ENCODE results near the gene FOXC1. TPM values are rescaled to one million over a fixed set of nuclear protein-coding genes. Genes with fewer than 3 reads are reported as not detected.

The FOXC1 gene
- polyA plus RNA-seq, 4 donors = 93.5 to 103 (median 97.4) TPM

DNA sequence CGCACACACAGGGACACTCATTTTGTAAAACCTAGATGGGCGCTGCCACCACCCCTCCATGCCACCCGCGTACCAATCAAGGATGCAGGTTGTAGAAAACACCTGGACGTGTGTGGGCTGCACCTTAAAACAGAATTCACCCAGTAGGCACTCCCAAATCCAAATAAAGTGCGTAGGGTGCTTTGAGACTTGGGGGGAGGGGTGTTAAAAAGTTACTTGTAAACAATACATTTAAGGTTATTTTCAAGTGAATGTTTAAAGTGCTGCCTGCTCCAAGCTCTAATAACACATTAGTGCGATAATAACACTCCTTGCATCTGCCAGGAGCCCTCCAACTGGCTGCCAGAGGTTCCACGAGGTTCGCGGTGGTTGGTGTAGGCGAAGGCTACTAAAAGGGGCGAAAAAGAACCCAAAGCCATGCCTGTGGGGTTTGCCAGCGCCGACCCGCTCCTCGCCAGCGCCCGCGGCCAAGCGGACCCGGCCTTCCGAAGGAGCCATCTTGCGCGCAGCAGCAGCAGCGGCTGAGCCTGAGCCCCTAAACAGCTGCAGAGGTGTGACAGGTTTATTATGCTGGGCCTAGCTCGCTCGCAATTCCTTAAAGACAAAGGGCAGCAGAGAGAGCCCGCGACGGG lies 11.5 kb downstream of the FOXC1 start:
- DNase-seq (ENCODE audit: low read depth in 4 of 4, low spot score in 3 of 4) = no peak

DNA sequence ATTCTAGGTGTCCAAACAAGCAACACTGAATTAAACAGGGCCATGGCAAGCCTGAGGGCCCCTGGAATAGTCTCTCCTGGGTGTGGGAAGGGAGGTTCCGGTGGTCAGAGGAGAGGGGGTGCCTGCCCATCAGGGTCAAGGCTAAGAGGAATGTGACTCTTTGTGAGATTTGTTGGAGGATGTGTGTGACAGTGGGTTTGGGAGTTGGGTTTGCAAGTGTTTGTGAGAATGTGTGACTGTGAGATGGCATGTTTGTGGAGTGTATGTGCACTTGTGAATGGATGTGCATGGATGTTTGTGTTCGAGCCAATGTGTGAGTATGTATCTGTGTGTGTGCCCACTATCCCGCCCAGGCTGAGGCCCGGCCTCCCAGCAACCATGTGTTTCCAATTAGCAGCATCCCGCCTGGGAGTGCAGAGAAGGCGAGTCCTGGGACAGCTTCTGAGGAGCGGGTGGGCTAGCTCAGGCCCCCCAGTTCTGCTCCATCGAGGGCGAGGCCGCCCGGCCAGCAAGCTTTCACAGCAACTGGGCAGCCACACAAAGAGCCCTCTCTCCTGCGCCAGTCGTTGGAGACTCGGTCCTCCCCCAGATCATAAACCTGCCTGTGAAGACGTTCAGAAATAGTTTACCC lies 12.6 kb downstream of the FOXC1 start:
- DNase-seq (ENCODE audit: low read depth in 4 of 4, low spot score in 3 of 4) = no peak

DNA sequence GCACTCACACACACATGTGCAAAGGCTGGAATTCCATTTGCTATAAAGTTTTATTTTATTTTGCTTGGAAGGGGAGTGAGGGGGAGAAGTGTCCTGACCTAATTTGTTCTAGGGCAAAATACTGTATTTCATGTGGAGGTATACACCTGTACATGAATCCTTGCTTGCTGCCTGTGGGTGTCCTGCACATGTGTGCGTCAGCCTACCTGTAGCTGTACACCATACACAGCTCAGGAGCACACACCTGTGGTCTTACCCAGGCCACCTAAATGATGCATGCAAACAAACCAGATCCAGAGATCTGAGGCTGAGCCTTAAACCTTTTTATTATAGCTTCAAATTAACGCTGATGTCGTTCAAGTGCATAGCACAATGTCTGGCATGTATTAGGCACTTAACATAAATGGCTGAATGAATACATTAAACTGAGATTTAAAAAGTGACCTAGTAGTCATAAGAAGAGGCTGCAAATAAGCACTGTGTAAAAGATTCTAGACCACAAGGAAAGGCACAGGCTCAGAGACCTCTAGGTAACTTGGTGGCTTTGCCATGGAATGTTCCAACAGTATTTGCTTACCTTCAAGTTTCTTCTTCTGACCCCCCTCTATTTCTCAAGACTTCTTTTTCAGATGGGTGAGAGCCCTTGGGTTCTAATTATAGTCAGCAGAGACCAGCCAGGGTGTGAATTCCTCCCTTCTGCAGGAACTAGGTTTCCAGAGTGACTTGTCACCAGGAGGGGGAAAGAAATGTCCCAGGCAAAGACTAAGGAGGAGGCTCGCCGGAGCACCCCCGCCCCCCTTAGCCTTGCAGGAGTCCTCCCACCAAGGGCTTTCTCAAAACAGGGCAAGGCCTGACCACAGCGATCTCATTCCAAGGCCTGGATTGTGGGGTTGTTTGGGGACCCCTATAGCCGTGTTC lies 13.4 kb downstream of the FOXC1 start:
- DNase-seq (ENCODE audit: low read depth in 4 of 4, low spot score in 3 of 4) = no peak

DNA sequence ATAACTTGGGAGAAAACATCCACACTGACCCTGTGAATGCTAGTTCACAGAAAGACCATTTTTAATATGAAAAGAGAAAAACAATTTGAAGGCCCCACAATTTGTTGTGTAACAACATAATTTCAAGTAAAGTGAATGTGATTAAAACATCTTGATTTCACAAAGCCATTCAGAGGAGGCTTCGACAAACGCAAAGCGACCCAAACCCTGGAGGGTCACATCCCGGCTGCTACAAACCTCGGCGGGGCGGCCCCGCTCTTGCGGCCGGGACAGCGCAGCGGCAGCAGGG lies 14.0 kb downstream of the FOXC1 start:
- no peak for DNase-seq (ENCODE audit: low read depth in 4 of 4, low spot score in 3 of 4)

DNA sequence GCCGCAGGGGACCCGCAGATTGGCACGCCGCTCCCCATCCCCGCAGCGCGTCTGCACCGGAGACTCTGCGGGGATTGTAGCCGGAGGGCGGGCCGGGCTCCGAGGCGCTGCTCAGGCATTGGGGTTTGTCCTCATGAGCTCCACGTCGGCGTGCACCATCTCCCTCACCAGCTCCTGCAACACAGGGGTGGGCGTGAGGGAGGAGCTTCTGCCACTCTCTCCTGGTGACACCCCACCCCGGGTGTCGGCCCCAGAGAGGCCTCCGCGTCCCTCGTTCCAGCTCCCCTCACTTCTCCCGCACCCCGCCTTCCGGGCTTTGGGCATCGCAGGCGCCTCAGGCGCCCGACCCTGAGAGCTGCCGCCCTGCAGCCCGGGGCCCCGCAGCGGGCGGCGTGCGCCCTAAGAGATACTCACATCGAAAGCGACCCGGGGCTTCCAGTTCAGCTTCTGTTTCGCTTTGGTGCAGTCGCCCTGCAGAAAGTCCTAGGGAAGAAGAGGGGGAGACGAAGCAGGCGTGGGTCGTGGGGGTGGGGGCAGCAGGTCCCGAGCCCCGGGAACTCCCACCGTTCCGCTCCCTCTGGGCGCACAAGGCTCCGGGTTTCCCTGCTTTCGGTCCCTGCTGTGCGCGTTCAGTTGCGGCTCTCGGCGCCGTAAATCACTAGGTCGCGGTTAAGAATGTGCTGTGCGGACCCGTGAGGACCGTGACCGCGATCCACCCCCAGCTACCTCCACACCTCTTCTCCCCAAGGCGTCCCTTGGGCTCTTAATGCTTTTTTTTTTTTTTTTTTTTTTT lies 14.5 kb downstream of the FOXC1 start:
- no peak for DNase-seq (ENCODE audit: low read depth in 4 of 4, low spot score in 3 of 4)

DNA sequence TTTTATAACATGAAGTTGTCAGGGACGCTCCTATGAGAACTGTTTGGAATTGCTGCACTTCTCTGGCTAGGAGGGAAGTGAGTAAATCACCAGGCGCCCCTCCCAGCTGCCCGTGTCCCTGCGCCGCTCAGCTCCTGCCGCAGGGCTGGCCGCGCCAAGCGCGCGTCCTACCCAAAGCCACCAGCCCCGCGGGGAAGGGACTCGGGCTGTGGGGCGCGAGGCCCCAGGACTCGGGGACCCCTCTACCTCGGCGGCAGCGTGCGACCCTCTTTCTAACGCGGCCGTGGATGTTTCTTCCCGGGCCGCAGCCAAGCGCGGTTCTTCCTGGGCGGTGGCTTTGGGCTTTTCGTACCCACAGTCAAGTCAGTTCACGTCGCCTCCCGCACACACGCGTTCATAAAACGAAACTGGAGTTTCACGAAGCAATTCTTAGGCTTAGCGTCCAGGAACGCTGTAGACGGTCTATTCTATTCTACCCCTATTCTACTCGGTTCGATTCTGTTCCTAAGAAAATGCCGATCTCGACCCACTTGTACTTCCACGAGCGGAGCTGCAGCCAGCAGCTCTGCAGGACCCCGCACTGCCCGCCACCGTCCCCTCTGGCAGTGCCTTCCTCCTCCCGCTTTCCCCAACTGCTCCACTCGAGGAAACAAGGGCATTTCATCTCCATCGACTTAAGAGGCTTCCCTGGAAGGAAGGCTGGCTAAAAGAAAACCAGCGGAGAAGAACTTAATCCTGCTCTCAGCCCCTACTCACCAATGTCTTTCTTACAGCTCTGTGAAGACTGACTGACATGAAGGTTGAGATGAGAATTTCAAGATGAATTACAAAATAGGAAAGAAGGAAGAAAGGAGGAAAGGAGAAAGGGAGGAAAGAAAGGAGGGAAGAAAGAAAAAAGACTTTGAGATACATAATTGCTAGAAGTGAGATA lies 15.4 kb downstream of the FOXC1 start:
- no peak for DNase-seq (ENCODE audit: low read depth in 4 of 4, low spot score in 3 of 4)

DNA sequence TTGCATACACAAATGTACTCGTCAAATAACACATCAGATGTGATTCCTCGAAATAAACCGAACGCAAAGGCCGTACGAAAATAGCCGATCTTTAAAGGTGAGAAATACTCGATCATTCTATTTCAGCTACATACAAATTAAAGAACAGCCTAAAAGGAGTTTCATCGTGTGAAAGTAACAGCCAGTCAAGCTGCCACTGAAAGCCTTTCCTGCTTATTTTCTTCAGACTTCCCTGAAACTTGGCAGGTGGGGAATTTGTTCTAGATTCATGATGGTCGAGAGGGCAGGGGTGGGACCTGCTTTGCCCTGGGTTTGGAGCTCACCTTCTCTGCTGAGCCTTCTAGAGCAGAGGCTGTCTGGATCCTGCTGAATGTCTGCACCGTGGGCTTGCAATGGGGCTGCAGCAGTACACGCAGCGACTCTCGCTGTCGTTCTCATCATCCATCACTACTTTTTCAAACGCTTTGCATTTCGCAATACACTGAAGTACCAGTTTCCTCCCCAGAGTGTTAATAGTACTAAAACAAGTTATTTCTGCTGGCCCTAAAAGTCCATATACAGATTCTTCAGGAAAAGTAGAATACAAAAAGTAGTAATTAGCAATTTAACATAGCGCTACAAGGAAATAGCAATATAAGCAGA lies 16.2 kb downstream of the FOXC1 start:
- DNase-seq (ENCODE audit: low read depth in 4 of 4, low spot score in 3 of 4) = no peak

DNA sequence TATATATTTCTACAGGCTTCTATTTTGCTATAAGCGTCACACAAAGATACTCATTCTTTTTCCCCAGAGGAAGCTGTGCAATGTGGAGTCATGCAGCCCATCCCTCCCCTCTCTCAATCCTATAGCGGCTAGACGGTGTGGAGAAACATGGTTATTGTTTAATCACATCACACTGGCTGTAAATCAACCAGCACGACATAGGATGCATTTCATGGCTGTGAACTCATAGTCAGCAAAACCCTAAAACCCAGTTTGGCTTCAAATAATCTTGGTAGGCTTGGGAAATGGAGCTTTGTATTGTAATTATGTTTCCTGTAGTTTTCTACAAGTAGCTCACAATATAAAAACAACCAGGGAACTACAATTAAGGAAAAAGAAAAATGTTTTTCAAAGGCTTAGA lies 16.8 kb downstream of the FOXC1 start:
- no peak for DNase-seq (ENCODE audit: low read depth in 4 of 4, low spot score in 3 of 4)

DNA sequence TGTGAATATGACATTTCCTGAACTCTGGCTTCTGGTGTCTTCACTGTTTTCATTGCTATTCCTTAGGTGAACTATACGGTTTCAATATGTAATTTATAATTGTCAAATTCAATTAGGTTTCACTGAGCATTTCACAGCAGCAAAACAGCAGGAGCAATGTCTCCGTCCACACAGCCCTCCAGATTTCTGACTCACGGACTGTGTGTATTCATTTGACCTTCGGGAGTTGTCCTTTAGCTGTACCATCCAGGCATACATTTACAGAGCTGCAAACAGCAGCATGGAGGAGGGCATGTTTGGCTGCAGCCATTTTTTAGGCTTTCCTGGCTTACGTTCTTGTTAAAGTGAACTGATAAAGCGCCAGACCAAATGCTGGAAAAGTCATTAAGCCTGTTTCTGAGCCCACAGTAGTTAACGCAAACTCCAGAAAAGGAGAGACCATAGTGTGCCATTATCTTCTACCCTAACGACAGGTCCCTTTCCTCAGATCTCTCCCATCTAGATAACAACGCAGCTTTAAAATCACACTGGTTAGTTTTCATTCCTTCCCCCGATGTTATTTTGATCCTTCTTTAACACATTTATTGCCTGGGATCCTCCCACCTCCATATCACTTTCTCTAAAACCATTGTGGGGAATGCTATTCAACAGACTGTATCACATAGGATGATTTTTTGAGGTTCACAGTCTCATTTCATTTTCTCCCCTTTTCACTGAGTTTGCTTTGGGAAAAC lies 18.3 kb downstream of the FOXC1 start:
- DNase-seq (ENCODE audit: low read depth in 4 of 4, low spot score in 3 of 4) = no peak

DNA sequence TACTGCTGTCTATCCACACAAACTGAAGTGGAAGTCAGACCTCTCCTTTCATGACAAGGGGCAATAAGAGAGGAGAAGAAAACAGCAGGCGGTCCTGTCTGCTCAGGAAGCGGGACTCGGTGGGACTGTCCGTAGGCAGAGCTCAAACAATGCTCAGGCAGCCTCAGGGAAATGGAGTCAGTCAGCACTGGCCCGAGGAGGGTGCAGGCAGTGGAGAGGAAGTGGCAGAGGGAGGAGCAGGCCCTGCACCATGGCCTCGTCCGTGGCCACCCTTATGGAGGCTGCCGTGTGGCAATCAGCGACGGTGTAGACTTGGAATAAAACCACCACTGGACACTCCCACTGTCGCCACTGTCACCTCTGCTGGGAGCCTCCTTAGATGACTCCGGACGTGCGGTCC lies 19.6 kb downstream of the FOXC1 start:
- DNase-seq (ENCODE audit: low read depth in 4 of 4, low spot score in 3 of 4) = no peak

DNA sequence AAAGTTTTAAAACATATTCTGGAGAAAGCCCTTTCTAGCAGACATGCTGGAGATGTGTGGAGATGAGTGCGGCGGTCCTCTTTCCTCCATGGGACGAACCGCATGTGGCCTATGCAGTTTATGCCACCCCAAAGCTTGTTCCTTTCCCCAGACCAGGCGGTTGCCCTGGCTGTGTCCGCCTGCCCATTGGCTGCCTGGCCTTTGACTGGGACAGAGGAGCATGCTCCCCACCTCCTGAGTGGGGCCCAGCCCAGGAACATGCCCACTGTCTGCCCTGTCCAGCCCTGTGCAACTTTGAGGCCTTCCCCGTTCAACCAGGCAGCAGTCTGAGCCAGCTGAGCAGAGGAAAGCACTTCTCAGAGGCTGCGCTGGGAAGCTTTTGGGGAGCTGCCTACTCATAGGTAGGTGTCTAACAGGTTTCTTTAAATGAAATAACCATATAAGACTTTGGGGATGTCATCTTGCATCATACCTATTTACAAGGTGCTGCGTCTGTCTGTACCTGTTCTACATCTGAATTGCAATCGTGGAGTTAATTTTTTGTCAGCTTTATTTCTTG lies 20.6 kb downstream of the FOXC1 start:
- DNase-seq (ENCODE audit: low read depth in 4 of 4, low spot score in 3 of 4) = no peak

DNA sequence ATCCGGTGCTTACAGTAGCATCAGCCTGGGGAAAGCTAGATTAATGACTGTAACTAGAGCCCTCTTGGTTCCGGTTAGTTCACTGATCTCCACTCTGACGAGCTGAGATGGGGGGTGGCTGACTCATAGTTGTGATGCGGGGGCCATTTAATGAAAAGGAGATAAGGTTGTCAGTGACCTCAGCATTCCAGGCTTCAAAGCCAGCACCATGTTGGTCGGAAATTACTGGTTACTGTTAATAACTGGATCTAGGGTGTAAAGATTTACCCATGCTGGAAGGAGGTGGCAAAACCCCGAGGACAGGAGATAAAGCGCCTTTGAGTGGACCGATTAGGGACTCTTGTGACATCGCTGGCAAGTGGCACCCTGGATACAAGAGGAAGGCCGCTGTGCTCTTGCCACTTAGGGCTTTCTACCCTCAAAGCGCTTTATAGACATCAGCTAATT lies 21.1 kb downstream of the FOXC1 start:
- DNase-seq (ENCODE audit: low read depth in 4 of 4, low spot score in 3 of 4) = no peak

DNA sequence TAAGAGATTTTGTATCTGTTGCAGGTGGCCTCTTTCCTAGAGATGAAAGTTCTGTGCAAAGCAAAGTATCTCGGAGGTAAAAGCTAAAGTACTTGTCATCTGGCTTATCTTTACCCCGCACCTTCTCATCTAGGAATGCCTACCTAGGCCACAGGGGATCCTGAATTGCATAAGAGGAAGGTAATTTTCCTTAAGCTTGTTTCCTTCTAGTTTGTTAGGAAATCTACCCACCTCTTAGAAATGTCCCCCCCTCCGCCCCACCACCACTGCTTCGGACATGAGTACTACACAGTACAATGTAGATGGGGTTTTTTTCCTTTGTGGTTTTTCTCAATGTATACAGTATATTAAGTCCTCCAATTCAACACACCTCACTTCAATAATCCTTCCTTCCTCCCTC lies 21.5 kb downstream of the FOXC1 start:
- no peak for DNase-seq (ENCODE audit: low read depth in 4 of 4, low spot score in 3 of 4)

DNA sequence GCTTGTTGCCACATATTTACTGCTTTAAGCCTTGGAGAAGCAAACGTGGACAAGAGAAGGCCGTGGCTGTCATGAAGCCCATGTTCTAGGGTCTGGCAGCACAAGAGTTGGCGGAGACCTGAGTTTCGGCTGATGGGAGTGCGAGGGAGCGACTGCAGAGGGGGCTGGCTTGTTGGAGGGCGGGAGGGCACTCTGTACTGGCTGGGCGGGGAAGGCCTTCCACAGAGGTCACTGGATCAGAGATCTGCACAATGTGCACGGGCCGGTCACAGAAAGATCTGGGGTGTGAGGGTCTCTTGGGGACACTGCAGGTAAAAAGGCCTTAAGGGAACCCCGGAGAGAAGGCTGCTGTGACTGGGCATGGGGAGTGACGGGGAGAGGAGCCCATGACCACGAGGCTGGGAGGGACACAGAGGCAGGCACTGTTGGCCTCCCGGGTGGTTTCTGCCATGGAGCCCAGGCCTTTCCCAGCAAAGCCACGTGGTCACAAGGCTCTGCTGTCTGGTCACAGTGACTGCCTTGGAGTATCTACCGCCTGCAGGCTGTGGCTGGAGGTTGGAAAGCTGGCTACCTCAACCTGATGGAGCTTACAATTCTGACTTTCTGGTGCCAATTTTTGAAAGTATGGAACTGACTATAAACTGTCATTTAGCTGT lies 23.8 kb downstream of the FOXC1 start:
- no peak for DNase-seq (ENCODE audit: low read depth in 4 of 4, low spot score in 3 of 4)

DNA sequence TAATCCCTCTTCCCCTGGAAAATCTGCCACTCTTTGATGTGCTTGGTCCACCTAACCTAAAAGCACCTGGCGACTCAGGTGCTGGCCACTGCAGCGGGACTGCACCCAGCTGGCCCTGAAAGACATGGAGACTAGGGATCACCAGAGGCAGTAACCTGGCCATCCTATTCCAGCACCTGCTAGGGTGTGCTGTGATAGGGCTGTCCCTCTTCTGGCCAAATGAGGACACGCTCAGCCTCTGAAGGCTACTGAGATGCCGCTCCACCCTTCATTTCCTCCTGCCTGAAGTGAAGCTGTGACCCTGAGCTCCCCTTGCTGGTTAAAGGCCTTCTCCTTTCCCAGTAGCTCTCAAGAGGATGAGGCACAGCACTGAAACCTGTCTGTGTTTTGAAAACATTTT lies 24.4 kb downstream of the FOXC1 start:
- no peak for DNase-seq (ENCODE audit: low read depth in 4 of 4, low spot score in 3 of 4)

DNA sequence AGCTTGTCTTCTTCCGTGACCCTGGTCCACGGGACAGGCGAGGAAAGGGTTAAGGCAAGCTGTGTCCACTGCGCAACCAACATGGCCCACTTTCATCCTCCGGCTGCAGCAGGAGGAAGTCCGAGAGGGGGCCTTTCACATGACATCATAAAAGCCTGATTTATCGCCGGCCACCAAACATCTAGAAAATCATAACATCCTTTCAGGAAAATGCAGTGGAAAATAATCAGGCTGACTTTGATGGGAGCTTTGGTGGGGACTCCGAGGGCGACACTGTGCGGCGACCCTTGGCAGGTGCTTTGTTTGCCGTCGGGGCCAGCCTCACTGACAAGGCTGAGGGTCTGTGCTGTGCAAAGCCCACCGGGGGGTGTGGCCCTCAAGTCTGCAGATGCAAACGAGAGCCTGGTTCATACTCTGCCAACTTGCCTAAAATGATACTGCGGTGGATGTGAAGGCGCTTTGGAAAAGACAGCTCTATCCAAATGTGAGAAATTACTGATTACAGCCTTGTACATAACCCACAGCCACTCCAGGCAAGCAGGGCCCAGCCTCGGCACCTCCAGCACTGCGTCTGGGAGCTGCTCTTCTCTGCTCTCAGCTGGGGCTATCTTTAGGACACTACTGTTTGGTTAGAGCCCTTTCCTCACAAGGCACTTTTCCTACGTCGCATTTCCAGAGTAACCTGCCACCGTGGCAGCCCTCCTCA lies 25.7 kb downstream of the FOXC1 start:
- no peak for DNase-seq (ENCODE audit: low read depth in 4 of 4, low spot score in 3 of 4)

DNA sequence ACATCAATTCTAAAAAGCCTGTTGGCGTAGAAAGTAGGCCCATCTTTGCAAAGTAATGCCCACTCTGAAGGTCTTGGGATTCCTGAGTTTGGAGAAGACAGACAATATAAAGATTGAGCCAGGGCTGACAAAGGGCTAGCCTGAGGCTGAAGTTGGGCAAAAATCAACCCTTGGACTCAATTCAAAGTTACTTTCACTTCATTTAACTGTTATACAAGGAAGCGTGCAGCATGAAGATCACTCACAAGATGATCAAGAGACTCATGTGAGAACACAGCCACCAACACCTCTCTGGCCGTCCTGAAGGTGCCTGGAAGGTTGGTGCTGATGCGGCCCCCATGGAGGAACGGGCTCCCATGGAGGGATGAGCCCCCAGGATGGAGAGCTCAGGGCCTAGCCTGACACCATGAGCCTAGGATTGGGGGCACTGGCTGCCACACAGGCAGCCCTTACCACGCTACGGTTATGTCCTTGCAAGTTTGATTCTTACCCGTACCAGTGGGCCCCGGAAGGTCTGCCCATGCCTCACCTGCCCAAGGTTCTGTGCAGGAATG lies 26.6 kb downstream of the FOXC1 start:
- no peak for DNase-seq (ENCODE audit: low read depth in 4 of 4, low spot score in 3 of 4)
